ENCODE data around the gene RAB13.
"Not testable (repeated sequence)": the region's sequence is repeated elsewhere in the genome, so short reads cannot be mapped to it uniquely, and the experiment has no call there.

DNA sequence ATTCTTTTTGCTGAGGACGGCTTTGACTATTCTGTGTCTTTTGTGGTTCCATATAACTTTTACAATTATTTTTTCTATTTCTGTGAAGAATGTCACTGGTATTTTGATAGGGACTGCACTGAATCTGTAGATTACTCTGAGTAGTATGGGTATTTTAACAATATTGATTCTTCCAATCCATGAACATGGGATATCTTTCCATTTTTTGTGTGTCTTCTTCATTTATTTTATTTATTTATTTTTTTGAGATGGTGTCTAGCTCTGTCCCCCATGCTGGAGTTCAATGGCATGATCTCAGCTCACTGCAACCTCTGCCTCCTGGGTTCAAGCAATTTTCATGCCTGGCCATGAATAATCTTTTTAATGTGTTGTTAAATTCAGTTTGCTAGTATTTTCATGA is 47.6 kb upstream of the RAB13 start:
- TF ChIP-seq EP300 (IDR thresholded peaks at IDR 0.05; ENCODE audit: borderline replicate concordance in 1 of 2, low read depth in 2 of 2, low read length in 2 of 2); JUND (IDR thresholded peaks at IDR 0.05; ENCODE audit: low read length); PHF8 (conservative IDR thresholded peaks at IDR 0.05; ENCODE audit: low read depth, low read length); SIN3A (conservative IDR thresholded peaks at IDR 0.05 in 1 of 2, IDR thresholded peaks at IDR 0.05 in 1 of 2; ENCODE audit: low read depth in 1 of 2, low read length in 2 of 2); SIX5 (IDR thresholded peaks at IDR 0.05; ENCODE audit: low read depth, low read length); SIRT6 (IDR thresholded peaks at IDR 0.05; ENCODE audit: low read length); EGR1 (IDR thresholded peaks at IDR 0.05; ENCODE audit: borderline replicate concordance, low read depth, low read length); POLR2A (IDR thresholded peaks at IDR 0.05; ENCODE audit: control extremely low read depth in 1 of 2, low read depth in 2 of 2, low read length in 2 of 2); RBBP5 (IDR thresholded peaks at IDR 0.05; ENCODE audit: borderline replicate concordance, low read depth, low read length); EZH2 (IDR thresholded peaks at IDR 0.05; ENCODE audit: low read depth, low read length, severe bottlenecking): not testable (repeated sequence)
- TF ChIP-seq, protein P1, sequence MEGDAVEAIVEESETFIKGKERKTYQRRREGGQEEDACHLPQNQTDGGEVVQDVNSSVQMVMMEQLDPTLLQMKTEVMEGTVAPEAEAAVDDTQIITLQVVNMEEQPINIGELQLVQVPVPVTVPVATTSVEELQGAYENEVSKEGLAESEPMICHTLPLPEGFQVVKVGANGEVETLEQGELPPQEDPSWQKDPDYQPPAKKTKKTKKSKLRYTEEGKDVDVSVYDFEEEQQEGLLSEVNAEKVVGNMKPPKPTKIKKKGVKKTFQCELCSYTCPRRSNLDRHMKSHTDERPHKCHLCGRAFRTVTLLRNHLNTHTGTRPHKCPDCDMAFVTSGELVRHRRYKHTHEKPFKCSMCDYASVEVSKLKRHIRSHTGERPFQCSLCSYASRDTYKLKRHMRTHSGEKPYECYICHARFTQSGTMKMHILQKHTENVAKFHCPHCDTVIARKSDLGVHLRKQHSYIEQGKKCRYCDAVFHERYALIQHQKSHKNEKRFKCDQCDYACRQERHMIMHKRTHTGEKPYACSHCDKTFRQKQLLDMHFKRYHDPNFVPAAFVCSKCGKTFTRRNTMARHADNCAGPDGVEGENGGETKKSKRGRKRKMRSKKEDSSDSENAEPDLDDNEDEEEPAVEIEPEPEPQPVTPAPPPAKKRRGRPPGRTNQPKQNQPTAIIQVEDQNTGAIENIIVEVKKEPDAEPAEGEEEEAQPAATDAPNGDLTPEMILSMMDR (IDR thresholded peaks at IDR 0.05; ENCODE audit: control extremely low read depth in 1 of 3, insufficient read depth in 1 of 3, low read depth in 1 of 3, low read length in 3 of 3) = not testable (repeated sequence)

Data from H1 (cell line).